ENCODE data around the gene POP4. TPM values are rescaled to one million over a fixed set of nuclear protein-coding genes. Genes with fewer than 3 reads are reported as not detected.

Gene POP4
- total and polyA plus RNA-seq, 2 of the 8 experiments (the other 6 are each of a cell fraction or from before 2014, with no cell fraction given), result 29.1 to 41.5 TPM

- no peak overlapping the region for H3K56ac ChIP-seq (replicated peaks; ENCODE audit: insufficient read length, low read depth, low read length)
- CTCF ChIA-PET (ENCODE audit: partially characterized antibody), result interaction anchor here (0.6 to 9.9 kb wide), 42 partner anchors 9 to 321 kb away, joined by 3 to 109 read pairs (median 4); partner anchors contain the start of genes C19orf12 and PLEKHF1
- peaks cover 0 to 3% of the 10 kb centered on the region in 2 experiments for H4K20me1 ChIP-seq (replicated peaks in 1 of 2; ENCODE audit: control insufficient read depth in 1 of 2, insufficient read depth in 2 of 2, low read length in 2 of 2)
- H3K9ac ChIP-seq (replicated peaks in 1 of 4; ENCODE audit: extremely low read depth in 1 of 4, low read depth in 3 of 4, low read length in 3 of 4), result no peak overlapping the region; a peak in 1 of 7 replicates
- no peak overlapping the region for H4K8ac ChIP-seq (ENCODE audit: extremely low read depth, insufficient read depth, low read length)
- H3K4me3 ChIP-seq (ENCODE audit: extremely low read depth in 1 of 4, insufficient read depth in 2 of 4, low read depth in 3 of 4, low read length in 4 of 4), result no peak overlapping the region
- no peak overlapping the region for H4K5ac ChIP-seq (ENCODE audit: insufficient read length, low read depth, low read length)
- no peaks in the 10 kb centered on the region for H3K9me3 ChIP-seq (ENCODE audit: insufficient read depth in 2 of 2, low read depth in 1 of 2, low read length in 1 of 2)
- peaks cover 0 to 7% of the 10 kb centered on the region in 2 experiments; a peak in 1 of 4 replicates for H3K79me2 ChIP-seq (ENCODE audit: control insufficient read depth in 1 of 2, insufficient read depth in 2 of 2, low read length in 2 of 2)
- no peaks in the 10 kb centered on the region; a peak in 2 of 7 replicates for H3K4me1 ChIP-seq (replicated peaks in 1 of 4; ENCODE audit: control insufficient read depth in 3 of 4, insufficient read depth in 4 of 4, low read length in 3 of 4)
- DNase-seq (ENCODE audit: low read depth in 1 of 2, low spot score in 2 of 2), result peak; percentile 82 to 88
- H3K23me2 ChIP-seq (ENCODE audit: low read depth, low read length), result peaks cover 5% of the 10 kb centered on the region; the same call in 1 of the 2 replicates
- H2BK15ac ChIP-seq (ENCODE audit: low read length), result no peak overlapping the region
- H3K14ac ChIP-seq (ENCODE audit: insufficient read length), result no peak overlapping the region
- H3K27me3 ChIP-seq (replicated peaks in 1 of 4; ENCODE audit: control insufficient read depth in 3 of 4, extremely low read depth in 1 of 4, insufficient read depth in 3 of 4, low read length in 3 of 4), result no peaks in the 10 kb centered on the region
- H2BK12ac ChIP-seq (ENCODE audit: low read depth, low read length), result no peak overlapping the region
- H3K79me1 ChIP-seq (ENCODE audit: low read depth, low read length), result no peaks in the 10 kb centered on the region; the same call in 1 of the 2 replicates
- peak; percentile 86 for FAIRE-seq
- no peak overlapping the region for H3K27ac ChIP-seq (ENCODE audit: low read depth, low read length)
- H2AFZ ChIP-seq (ENCODE audit: low read length), result no peak overlapping the region
- peaks cover 8 to 22% (median 16%) of the 10 kb centered on the region in 4 experiments; a peak in 7 of 8 replicates for H3K36me3 ChIP-seq (ENCODE audit: control insufficient read depth in 2 of 4, insufficient read depth in 4 of 4, low read length in 3 of 4)
- H4K91ac ChIP-seq (replicated peaks; ENCODE audit: insufficient read length, low read length), result no peak overlapping the region
- WGBS, 2 experiments (ENCODE audit: extremely low coverage in 1 of 2, insufficient coverage in 1 of 2, insufficient read length in 1 of 2, insufficient replicate concordance in 2 of 2, low coverage in 1 of 2, low lambda C conversion rate in 2 of 2, missing lambda C conversion rate in 1 of 2), result 54% methylated on average over 19 of the region's 19 CpGs; no CpG with 5 or more reads in 1 of the 2 experiments
- no peak overlapping the region for H2AK5ac ChIP-seq (ENCODE audit: low read depth, low read length)
- POLR2A ChIA-PET (ENCODE audit: partially characterized antibody), result interaction anchor here (0.6 to 1.6 kb wide), 6 partner anchors 14 to 113 kb away, joined by 3 to 5 read pairs (median 4); partner anchors contain the start of gene PLEKHF1
- H3K18ac ChIP-seq (ENCODE audit: extremely low read depth, low read length), result no peak overlapping the region
- H3K23ac ChIP-seq (ENCODE audit: insufficient read length), result no peak overlapping the region
- H3K4me2 ChIP-seq (ENCODE audit: insufficient read depth in 1 of 2, low read depth in 2 of 2, low read length in 2 of 2), result no peak overlapping the region
- H3K4ac ChIP-seq (replicated peaks; ENCODE audit: insufficient read length, low read depth, low read length), result no peak overlapping the region
- no peak overlapping the region for H2BK120ac ChIP-seq (replicated peaks; ENCODE audit: low read depth, low read length)
- 0 out of 2 replicates have a peak overlapping the region, but pooled peaks have one; percentile 60 for H2BK5ac ChIP-seq (ENCODE audit: low read depth, low read length)
- H2BK20ac ChIP-seq (ENCODE audit: low read length), result no peak overlapping the region
- peak; percentile 43; the same call in 1 of the 2 replicates for TF ChIP-seq CREB1 (IDR thresholded peaks at IDR 0.05)
- TF ChIP-seq RBBP5 (IDR thresholded peaks at IDR 0.05; ENCODE audit: borderline replicate concordance, low read depth, low read length), result no peak
- TF ChIP-seq, protein P1, sequence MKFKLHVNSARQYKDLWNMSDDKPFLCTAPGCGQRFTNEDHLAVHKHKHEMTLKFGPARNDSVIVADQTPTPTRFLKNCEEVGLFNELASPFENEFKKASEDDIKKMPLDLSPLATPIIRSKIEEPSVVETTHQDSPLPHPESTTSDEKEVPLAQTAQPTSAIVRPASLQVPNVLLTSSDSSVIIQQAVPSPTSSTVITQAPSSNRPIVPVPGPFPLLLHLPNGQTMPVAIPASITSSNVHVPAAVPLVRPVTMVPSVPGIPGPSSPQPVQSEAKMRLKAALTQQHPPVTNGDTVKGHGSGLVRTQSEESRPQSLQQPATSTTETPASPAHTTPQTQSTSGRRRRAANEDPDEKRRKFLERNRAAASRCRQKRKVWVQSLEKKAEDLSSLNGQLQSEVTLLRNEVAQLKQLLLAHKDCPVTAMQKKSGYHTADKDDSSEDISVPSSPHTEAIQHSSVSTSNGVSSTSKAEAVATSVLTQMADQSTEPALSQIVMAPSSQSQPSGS (IDR thresholded peaks at IDR 0.05; ENCODE audit: low read length), result no peak
- TF ChIP-seq CHD2 (IDR thresholded peaks at IDR 0.05; ENCODE audit: low read length), result no peak
- no peak for TF ChIP-seq TCF12 (IDR thresholded peaks at IDR 0.05; ENCODE audit: low read depth, low read length)
- TF ChIP-seq, protein P2, sequence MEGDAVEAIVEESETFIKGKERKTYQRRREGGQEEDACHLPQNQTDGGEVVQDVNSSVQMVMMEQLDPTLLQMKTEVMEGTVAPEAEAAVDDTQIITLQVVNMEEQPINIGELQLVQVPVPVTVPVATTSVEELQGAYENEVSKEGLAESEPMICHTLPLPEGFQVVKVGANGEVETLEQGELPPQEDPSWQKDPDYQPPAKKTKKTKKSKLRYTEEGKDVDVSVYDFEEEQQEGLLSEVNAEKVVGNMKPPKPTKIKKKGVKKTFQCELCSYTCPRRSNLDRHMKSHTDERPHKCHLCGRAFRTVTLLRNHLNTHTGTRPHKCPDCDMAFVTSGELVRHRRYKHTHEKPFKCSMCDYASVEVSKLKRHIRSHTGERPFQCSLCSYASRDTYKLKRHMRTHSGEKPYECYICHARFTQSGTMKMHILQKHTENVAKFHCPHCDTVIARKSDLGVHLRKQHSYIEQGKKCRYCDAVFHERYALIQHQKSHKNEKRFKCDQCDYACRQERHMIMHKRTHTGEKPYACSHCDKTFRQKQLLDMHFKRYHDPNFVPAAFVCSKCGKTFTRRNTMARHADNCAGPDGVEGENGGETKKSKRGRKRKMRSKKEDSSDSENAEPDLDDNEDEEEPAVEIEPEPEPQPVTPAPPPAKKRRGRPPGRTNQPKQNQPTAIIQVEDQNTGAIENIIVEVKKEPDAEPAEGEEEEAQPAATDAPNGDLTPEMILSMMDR (IDR thresholded peaks at IDR 0.05; ENCODE audit: control extremely low read depth in 1 of 3, insufficient read depth in 1 of 3, low read depth in 1 of 3, low read length in 3 of 3), result peak; percentile 94 to 98 (median 95)
- no peak for TF ChIP-seq SUZ12 (IDR thresholded peaks at IDR 0.05; ENCODE audit: low read length)
Observed at GRCh38 chr19:29610574-29611271, 4.6 kb downstream of the POP4 start.
